SU-DHL-6 (cell line): ENCODE measurements around the gene STRA8.

Experiments
- H2AFZ ChIP-seq: fragments of 200-600 bp; sonication (generic); 2 replicates; pipeline ENCODE4 v1.6.1; 2014; ENCODE audit warnings: low read depth, mild to moderate bottlenecking, moderate library complexity, mixed read lengths, antibody characterized with exemption, low read length; ENCODE audit not compliant: severe bottlenecking
- H3F3A ChIP-seq: fragments of 200-600 bp; shearing (Covaris generic); 2 replicates; pipeline ENCODE4 v1.6.0; 2016; ENCODE audit warnings: antibody characterized with exemption, mild to moderate bottlenecking; ENCODE audit not compliant: insufficient read depth
- H3K27ac ChIP-seq: fragments of 200-600 bp; sonication (generic); 2 replicates; pipeline ENCODE4 v1.5.1; 2016; ENCODE audit warnings: low read depth, mild to moderate bottlenecking, low read length, moderate library complexity, mixed read lengths
- H3K27me3 ChIP-seq: fragments of 200-600 bp; sonication (generic), shearing (Covaris generic); 2 replicates; pipeline ENCODE4 v1.6.0; 2014; ENCODE audit warnings: mild to moderate bottlenecking, low read length
- H3K36me3 ChIP-seq: fragments of 200-600 bp; sonication (generic); 2 replicates; pipeline ENCODE4 v1.6.1; 2014; ENCODE audit warnings: mild to moderate bottlenecking, low read length, mixed read lengths
- H3K4me2 ChIP-seq: fragments of 300-600, 200-600 bp; shearing (Covaris generic), sonication (generic); 2 replicates; pipeline ENCODE4 v1.6.0; 2014; ENCODE audit warnings: low read length, low read depth, mild to moderate bottlenecking; ENCODE audit not compliant: poor library complexity, severe bottlenecking
- H3K4me3 ChIP-seq: fragments of 200-600 bp; sonication (generic); 2 replicates; pipeline ENCODE4 v1.5.1; 2014; ENCODE audit warnings: antibody characterized with exemption, low read length, mild to moderate bottlenecking, mixed read lengths; ENCODE audit not compliant: insufficient read depth, poor library complexity, severe bottlenecking
- H3K79me2 ChIP-seq: fragments of 200-600 bp; sonication (generic); 2 replicates; pipeline ENCODE4 v1.6.1; 2014; ENCODE audit warnings: mild to moderate bottlenecking, low read length, moderate library complexity; ENCODE audit not compliant: insufficient read depth
- H3K9ac ChIP-seq: fragments of 200-600 bp; sonication (generic); 2 replicates; pipeline ENCODE4 v1.7.0; 2014; ENCODE audit warnings: mild to moderate bottlenecking, low read length
- H3K9me2 ChIP-seq: fragments of 200-600 bp; sonication (generic); replicated peaks from 2 replicates; pipeline ENCODE4 v1.6.1; 2014; ENCODE audit warnings: low read length; ENCODE audit not compliant: insufficient read depth
- H3K9me3 ChIP-seq: fragments of 200-600 bp; sonication (generic); 2 replicates; pipeline ENCODE4 v1.6.1; 2014; ENCODE audit warnings: low read length, mixed read lengths; ENCODE audit not compliant: insufficient read depth
- H4K20me1 ChIP-seq: fragments of 200-600 bp; sonication (generic); 2 replicates; pipeline ENCODE4 v1.6.1; 2014; ENCODE audit warnings: low read depth, mild to moderate bottlenecking, antibody characterized with exemption, low read length, moderate library complexity, mixed read lengths
- CTCF ChIP-seq: fragments of 200-600 bp; sonication (generic); IDR thresholded peaks from one replicate; pipeline ENCODE4 v1.5.1; 2017; ENCODE audit warnings: antibody characterized with exemption, mild to moderate bottlenecking, low read length, moderate library complexity; ENCODE audit not compliant: insufficient read depth, poor library complexity, severe bottlenecking
- EZH2phosphoT487 ChIP-seq: fragments of 200-600 bp; sonication (generic), shearing (Covaris generic); conservative IDR thresholded peaks from 2 replicates; pipeline ENCODE4 v1.6.1; 2018; ENCODE audit warnings: mild to moderate bottlenecking, antibody characterized with exemption, low read length, moderate library complexity, mixed read lengths

STRA8 gene

GRCh38 chr7:135233570-135233969 is at the start of gene STRA8:
TSS of gene STRA8 (plus strand) at chr7:135233838. CDS start at chr7:135240525, 6,687 bp downstream.
- Histone ChIP-seq H4K20me1 (no peaks in the 10 kb centered on the region), H3K27me3 (no peaks in the 10 kb centered on the region), H2AFZ (no peak within 1 kb of the TSS), H3K27ac (no peak within 1 kb of the TSS), H3K9me3 (no peaks in the 10 kb centered on the region), H3K79me2 (no peaks in the 10 kb centered on the region), H3F3A (no peaks in the 10 kb centered on the region), H3K36me3 (no peaks in the 10 kb centered on the region), H3K4me3 (no peak within 1 kb of the TSS), H3K4me2 (no peak within 1 kb of the TSS), H3K9me2 (no peaks in the 10 kb centered on the region), H3K9ac (no peak within 1 kb of the TSS)
- TF ChIP-seq CTCF (no peak), EZH2phosphoT487 (no peak)

- no peaks in the 10 kb centered on the region for H3K9me2 ChIP-seq
- no peak overlapping the region for H3K4me2 ChIP-seq
- H3K27me3 ChIP-seq = no peaks in the 10 kb centered on the region
- H3K36me3 ChIP-seq = peaks cover 5% of the 10 kb centered on the region; the same call in 1 of the 2 replicates
- H3F3A ChIP-seq = no peaks in the 10 kb centered on the region
- H3K9ac ChIP-seq = no peak overlapping the region
- no peaks in the 10 kb centered on the region for H3K79me2 ChIP-seq
- peaks cover 28% of the 10 kb centered on the region; the same call in 1 of the 2 replicates for H3K9me3 ChIP-seq
- H2AFZ ChIP-seq = no peak overlapping the region
- no peak overlapping the region for H3K27ac ChIP-seq
- TF ChIP-seq EZH2phosphoT487 (no peak), CTCF (no peak)
- H3K4me3 ChIP-seq = no peak overlapping the region
- no peaks in the 10 kb centered on the region for H4K20me1 ChIP-seq
Measured at GRCh38 chr7:135184254-135184841, 49.3 kb upstream of the STRA8 start.

- Histone ChIP-seq H3K27ac (no peak overlapping the region), H3K36me3 (peaks cover 5% of the 10 kb centered on the region; the same call in 1 of the 2 replicates), H3K9ac (no peak overlapping the region), H4K20me1 (no peaks in the 10 kb centered on the region), H2AFZ (no peak overlapping the region), H3K4me3 (no peak overlapping the region), H3K9me2 (no peaks in the 10 kb centered on the region), H3F3A (no peaks in the 10 kb centered on the region), H3K4me2 (no peak overlapping the region), H3K79me2 (no peaks in the 10 kb centered on the region), H3K9me3 (peaks cover 26% of the 10 kb centered on the region; the same call in 1 of the 2 replicates), H3K27me3 (no peaks in the 10 kb centered on the region)
- no peak for TF ChIP-seq EZH2phosphoT487
- TF ChIP-seq CTCF = no peak
Measured at GRCh38 chr7:135185471-135186260, 48.0 kb upstream of the STRA8 start.
